HepG2 (cell line): ENCODE results near the gene KRT16. TPM values are rescaled to one million over a fixed set of nuclear protein-coding genes. Genes with fewer than 3 reads are reported as not detected.

Source experiments
- ATAC-seq: fragments of 200-7000 bp; cut with Tn5 transposase; 3 replicates; pipeline ENCODE4 v1.9.1; 2020; ENCODE audit warnings: mild to moderate bottlenecking, moderate library complexity
- BruUV-seq: library from RNA; stranded (reverse); fragments of 400-500 nt; replicated peaks from 2 replicates; lab custom pipeline; 2021; lab: Mats Ljungman, UMichigan
- CTCF ChIA-PET: fragments of 300-600 bp; formaldehyde crosslinking; extraction: SDS; loops from one replicate; lab custom pipeline; 2021; ENCODE audit warnings: low total read pairs, inconsistent platforms, low intra/inter-chr PET ratio; lab: Yijun Ruan, JAX
- POLR2A ChIA-PET: fragments of 350-600 bp; sonication (Branson Sonifier 250); formaldehyde crosslinking; loops from one replicate; lab custom pipeline; 2020; ENCODE audit warnings: antibody characterized with exemption, inconsistent platforms; lab: Yijun Ruan, JAX
- DNase-seq: peaks from one replicate; pipeline ENCODE4 v3.0.0-alpha.2; 2015; ENCODE audit warnings: low spot score
- FAIRE-seq: peaks from 3 replicates; lab custom pipeline; 2011; peaks lifted over from hg19 to GRCh38; lab: Jason Lieb, UNC
- H2AFZ ChIP-seq: one replicate; pipeline ENCODE4 v1.6.1; 2011; ENCODE audit warnings: low read length, inconsistent platforms
- H3K27ac ChIP-seq: fragments of 300-600 bp; 3 replicates; pipeline ENCODE4 v1.8.0; 2011; ENCODE audit warnings: mixed run types, mild to moderate bottlenecking, mixed read lengths, low read length, inconsistent platforms; ENCODE audit not compliant: insufficient read depth; ENCODE audit errors: extremely low read length
- H3K27me3 ChIP-seq, 2 experiments: fragments of 200-600 bp in 1 of 2; 2 replicates in 1 of 2; 3 replicates in 1 of 2; pipeline versions ENCODE4 v1.6.0 to v1.8.0; 2011; ENCODE audit warnings: low read length in 2 of 2, mild to moderate bottlenecking in 2 of 2, moderate library complexity in 2 of 2, inconsistent platforms in 1 of 2; ENCODE audit not compliant: insufficient read depth in 2 of 2, control insufficient read depth in 1 of 2
- H3K36me3 ChIP-seq, 2 experiments: fragments of 200-600 bp in 1 of 2; replicated peaks in 1 of 2; 2 replicates in 1 of 2; 3 replicates in 1 of 2; pipeline versions ENCODE4 v1.5.1 to v1.8.0; 2011; ENCODE audit warnings: low read length in 2 of 2, inconsistent platforms in 1 of 2; ENCODE audit not compliant: insufficient read depth in 2 of 2, control insufficient read depth in 1 of 2
- H3K4me1 ChIP-seq: 2 replicates; pipeline ENCODE4 v1.5.1; 2012; ENCODE audit warnings: low read length, inconsistent platforms; ENCODE audit not compliant: insufficient read depth
- H3K4me2 ChIP-seq: 2 replicates; pipeline ENCODE4 v1.6.0; 2011; ENCODE audit warnings: low read depth, low read length, inconsistent platforms
- H3K4me3 ChIP-seq, 3 experiments: fragments of 200-600 bp in 1 of 3; sonication (generic), shearing (Covaris generic) in 1 of 3; replicated peaks in 1 of 3; 2 replicates each; pipeline ENCODE4 v1.5.1; 2011 to 2016; ENCODE audit warnings: low read length in 3 of 3, inconsistent platforms in 2 of 3, low read depth in 2 of 3, mild to moderate bottlenecking in 2 of 3, control low read depth in 1 of 3, mixed read lengths in 1 of 3; ENCODE audit not compliant: insufficient read depth in 1 of 3
- H3K79me2 ChIP-seq: one replicate; pipeline ENCODE4 v1.6.1; 2011; ENCODE audit warnings: low read length, inconsistent platforms; ENCODE audit not compliant: insufficient read depth
- H3K9ac ChIP-seq: 2 replicates; pipeline ENCODE4 v1.6.0; 2011; ENCODE audit warnings: mild to moderate bottlenecking, low read depth, low read length, inconsistent platforms; ENCODE audit not compliant: insufficient read depth
- H3K9me3 ChIP-seq: 2 replicates; pipeline ENCODE4 v1.5.1; 2012; ENCODE audit warnings: mild to moderate bottlenecking, low read length
- H4K20me1 ChIP-seq: 2 replicates; pipeline ENCODE4 v1.6.0; 2011; ENCODE audit warnings: inconsistent platforms, mild to moderate bottlenecking, low read length, moderate library complexity; ENCODE audit not compliant: insufficient read depth
- ELF3 ChIP-seq: IDR thresholded peaks from 2 replicates; pipeline ENCODE4 v1.6.1; 2016; ENCODE audit warnings: missing genetic modification reagents, missing compliant biosample characterization
- EP300 ChIP-seq, 3 experiments: sonication (generic) in 1 of 3; formaldehyde crosslinking in 1 of 3; IDR thresholded peaks; 2 replicates each; pipeline versions ENCODE4 v1.5.1 to v1.6.1; 2011 to 2020; ENCODE audit warnings: low read depth in 2 of 3, low read length in 2 of 3, borderline replicate concordance in 1 of 3, improper control_type of control experiment in 1 of 3, mild to moderate bottlenecking in 1 of 3, missing genetic modification reagents in 1 of 3, moderate library complexity in 1 of 3
- FOXJ3 ChIP-seq: sonication (generic); formaldehyde crosslinking; IDR thresholded peaks from 2 replicates; pipeline ENCODE4 v1.4.0; 2020; ENCODE audit warnings: missing genetic modification reagents, mild to moderate bottlenecking, borderline replicate concordance
- HNF4A ChIP-seq: sonication (generic); formaldehyde crosslinking; IDR thresholded peaks from 2 replicates; pipeline ENCODE4 v1.4.0; 2020; ENCODE audit warnings: missing genetic modification reagents
- KDM1A ChIP-seq: IDR thresholded peaks from 2 replicates; pipeline ENCODE4 v1.6.1; 2016; ENCODE audit warnings: missing compliant biosample characterization
- SALL1 ChIP-seq: sonication (generic); formaldehyde crosslinking; IDR thresholded peaks from 2 replicates; pipeline ENCODE4 v1.8.0; 2022; ENCODE audit warnings: mild to moderate bottlenecking, missing genetic modification reagents
- SIX1 ChIP-seq: sonication (generic); formaldehyde crosslinking; IDR thresholded peaks from 2 replicates; pipeline ENCODE4 v1.4.0; 2020; ENCODE audit warnings: missing genetic modification reagents, borderline replicate concordance
- THYN1 ChIP-seq: sonication (generic); formaldehyde crosslinking; IDR thresholded peaks from 2 replicates; pipeline ENCODE4 v1.8.1; 2023; ENCODE audit warnings: low read depth, mild to moderate bottlenecking, moderate library complexity, missing genetic modification reagents, borderline replicate concordance
- ZNF101 ChIP-seq: sonication (generic); formaldehyde crosslinking; IDR thresholded peaks from 2 replicates; pipeline ENCODE4 v1.4.0; 2020; ENCODE audit warnings: mild to moderate bottlenecking, low read depth, missing genetic modification reagents, borderline replicate concordance
- ZNF709 ChIP-seq: sonication (generic); formaldehyde crosslinking; IDR thresholded peaks from 2 replicates; pipeline ENCODE4 v1.5.0; 2020; ENCODE audit warnings: mild to moderate bottlenecking, missing genetic modification reagents
- WGBS: methylation state at CpG from one replicate; pipeline ENCODE4 v1.1.6; 2017; ENCODE audit warnings: low lambda C conversion rate; 5-methylcytosine and 5-hydroxymethylcytosine counted together
- in situ Hi-C: cut with HindIII; loops from 2 replicates; pipeline ENCODE4 v1.10.0; 2017; ENCODE audit warnings: low pct_unique_long_range_greater_than_20kb; ENCODE audit not compliant: extremely low pct_ligation_motif_present
- intact Hi-C: fragments of 100-400 bp; cut with micrococcal nuclease; formaldehyde crosslinking; loops from one replicate; pipeline ENCODE4 v1.10.0; 2022; ENCODE audit not compliant: unreplicated experiment
- polyA plus RNA-seq, 8 experiments: library from polyadenylated mRNA; depleted of rRNA in 3 of 8; stranded (reverse) in 7 of 8; unstranded in 1 of 8; fragments of >200 nt; fragmentation: Illumina TruSeq in 4 of 8; extraction: Trizol in 4 of 8; gene quantifications; 2 replicates each; pipeline versions ENCODE4 v1.2.1 to v1.2.3, GENCODE V29; 2011 to 2016; ENCODE audit warnings: low read depth in 4 of 8, missing spikeins in 1 of 8, mixed read lengths in 1 of 8; ENCODE audit not compliant: insufficient read depth in 1 of 8
- total RNA-seq, 5 experiments: library from RNA; depleted of rRNA; stranded (reverse); fragments of >200 nt; fragmentation: Illumina TruSeq; extraction: Trizol; gene quantifications; 2 replicates each; pipeline ENCODE4 v1.2.3, GENCODE V29; 2016; ENCODE audit warnings: low read depth in 1 of 5
- TF ChIP-seq, protein P1 (sequence below): sonication (generic); formaldehyde crosslinking; IDR thresholded peaks from 2 replicates; pipeline ENCODE4 v1.4.0; 2020; ENCODE audit warnings: missing genetic modification reagents
- TF ChIP-seq, protein P2 (sequence below): sonication (generic); formaldehyde crosslinking; IDR thresholded peaks from 2 replicates; pipeline ENCODE4 v1.5.1; 2020; ENCODE audit warnings: missing genetic modification reagents, mild to moderate bottlenecking, borderline replicate concordance

The KRT16 gene
- total and polyA plus RNA-seq, 2 of the 13 experiments (the other 11 are each of a cell fraction or from before 2014, with no cell fraction given): not detected

DNA sequence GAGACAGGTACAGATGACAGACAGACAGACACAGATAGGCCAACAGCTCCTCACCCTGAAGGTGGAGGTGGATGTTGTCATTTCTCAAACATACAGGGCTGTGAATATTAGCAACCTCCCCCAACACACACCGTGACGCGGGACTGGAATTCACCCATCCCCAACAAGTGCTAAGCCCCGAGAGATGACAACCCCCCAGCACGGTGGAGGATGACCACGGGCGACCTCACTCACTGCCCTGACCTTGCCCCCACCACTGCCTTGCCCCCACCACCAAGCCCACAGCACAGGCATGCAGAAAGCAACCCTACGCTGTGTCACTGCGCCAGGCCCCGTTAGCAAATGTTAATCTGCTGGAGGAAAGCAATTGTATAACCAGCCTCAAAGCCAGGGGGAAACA lies 16.7 kb upstream of the KRT16 start:
- TF ChIP-seq ZNF709 (CRISPR knock-in tag) (no peak), SIX1 (CRISPR knock-in tag) (no peak), THYN1 (CRISPR knock-in tag) (no peak), ZNF101 (CRISPR knock-in tag) (no peak), ELF3 (CRISPR knock-in tag) (no peak), KDM1A (CRISPR knock-in tag) (no peak), EP300 (IDR thresholded peaks at IDR 0.05; ENCODE audit: low read depth in 2 of 2, low read length in 2 of 2) (no peak), EP300 (CRISPR knock-in tag; IDR thresholded peaks at IDR 0.05; ENCODE audit: borderline replicate concordance) (no peak), HNF4A (no peak), FOXJ3 (CRISPR knock-in tag) (no peak), SALL1 (CRISPR knock-in tag) (no peak)
- TF ChIP-seq, protein P1, sequence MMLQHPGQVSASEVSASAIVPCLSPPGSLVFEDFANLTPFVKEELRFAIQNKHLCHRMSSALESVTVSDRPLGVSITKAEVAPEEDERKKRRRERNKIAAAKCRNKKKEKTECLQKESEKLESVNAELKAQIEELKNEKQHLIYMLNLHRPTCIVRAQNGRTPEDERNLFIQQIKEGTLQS (CRISPR knock-in tag): no peak
- TF ChIP-seq, protein P2, sequence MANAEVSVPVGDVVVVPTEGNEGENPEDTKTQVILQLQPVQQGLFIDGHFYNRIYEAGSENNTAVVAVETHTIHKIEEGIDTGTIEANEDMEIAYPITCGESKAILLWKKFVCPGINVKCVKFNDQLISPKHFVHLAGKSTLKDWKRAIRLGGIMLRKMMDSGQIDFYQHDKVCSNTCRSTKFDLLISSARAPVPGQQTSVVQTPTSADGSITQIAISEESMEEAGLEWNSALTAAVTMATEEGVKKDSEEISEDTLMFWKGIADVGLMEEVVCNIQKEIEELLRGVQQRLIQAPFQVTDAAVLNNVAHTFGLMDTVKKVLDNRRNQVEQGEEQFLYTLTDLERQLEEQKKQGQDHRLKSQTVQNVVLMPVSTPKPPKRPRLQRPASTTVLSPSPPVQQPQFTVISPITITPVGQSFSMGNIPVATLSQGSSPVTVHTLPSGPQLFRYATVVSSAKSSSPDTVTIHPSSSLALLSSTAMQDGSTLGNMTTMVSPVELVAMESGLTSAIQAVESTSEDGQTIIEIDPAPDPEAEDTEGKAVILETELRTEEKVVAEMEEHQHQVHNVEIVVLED (CRISPR knock-in tag): no peak
- TF ChIP-seq, all 625 proteins: peak for 0
- H3K4me1 ChIP-seq: peaks cover 6% of the 10 kb centered on the region
- in situ Hi-C loops (no loop called here), intact Hi-C loops (no loop called here)
- H3K9me3 ChIP-seq: no peaks in the 10 kb centered on the region
- no peak overlapping the region for H3K9ac ChIP-seq
- CTCF ChIA-PET: no interaction called here
- no peak overlapping the region for H2AFZ ChIP-seq
- no TSS peak for BruUV-seq
- H3K79me2 ChIP-seq: no peaks in the 10 kb centered on the region
- POLR2A ChIA-PET: no interaction called here
- H3K36me3 ChIP-seq: no peaks in the 10 kb centered on the region
- FAIRE-seq (no peak), DNase-seq (no peak), ATAC-seq (no peak)
- no peak overlapping the region for H3K4me3 ChIP-seq
- H3K27me3 ChIP-seq: peaks cover 5 to 40% of the 10 kb centered on the region in 2 experiments; a peak in 4 of 5 replicates
- H4K20me1 ChIP-seq: no peaks in the 10 kb centered on the region
- WGBS: 32% methylated on average over 9 of the region's 10 CpGs
- no peak overlapping the region for H3K27ac ChIP-seq
- no peak overlapping the region for H3K4me2 ChIP-seq
